NCI-H748 (cell line): ENCODE measurements around the gene ZC3HAV1.
"Not testable (repeated sequence)": the region's sequence is repeated elsewhere in the genome, so short reads cannot be mapped to it uniquely, and the experiment has no call there.

Experiments
- DNase-seq: peaks from one replicate; lab custom pipeline; 2025; ENCODE audit not compliant: unreplicated experiment; lab: John Stamatoyannopoulos, UW

ZC3HAV1 gene

GRCh38 chr7:139112741-139113250 lies 3.3 kb upstream of the ZC3HAV1 start:
- DNase-seq = no peak

GRCh38 chr7:139112316-139112715 lies 2.8 kb upstream of the ZC3HAV1 start:
- no peak for DNase-seq

GRCh38 chr7:139111811-139112301 lies 2.3 kb upstream of the ZC3HAV1 start:
- DNase-seq = no peak

GRCh38 chr7:139111147-139111546 lies 1.6 kb upstream of the ZC3HAV1 start:
- DNase-seq = no peak

GRCh38 chr7:139109983-139110411 lies 477 bp upstream of the ZC3HAV1 start:
- no peak for DNase-seq

GRCh38 chr7:139108266-139109187 lies 993 bp downstream of the ZC3HAV1 start:
- peak; percentile 72 for DNase-seq

GRCh38 chr7:139106959-139107358 lies 2.6 kb downstream of the ZC3HAV1 start:
- DNase-seq = no peak

GRCh38 chr7:139106227-139106626 lies 3.3 kb downstream of the ZC3HAV1 start:
- DNase-seq = not testable (repeated sequence)

- no peak for DNase-seq
These were observed 4.0 kb downstream of the ZC3HAV1 start for GRCh38 chr7:139105484-139105883.

- DNase-seq = no peak
These were observed 5.4 kb downstream of the ZC3HAV1 start for GRCh38 chr7:139104091-139104450.

- DNase-seq = no peak
These were observed 6.3 kb downstream of the ZC3HAV1 start for GRCh38 chr7:139103057-139103815.

GRCh38 chr7:139101637-139102158 lies 7.8 kb downstream of the ZC3HAV1 start:
- not testable (repeated sequence) for DNase-seq

- no peak for DNase-seq
These were observed 10.2 kb downstream of the ZC3HAV1 start for GRCh38 chr7:139099172-139099947.

GRCh38 chr7:139095194-139095659 lies 14.3 kb downstream of the ZC3HAV1 start:
- no peak for DNase-seq

- no peak for DNase-seq
These were observed 14.9 kb downstream of the ZC3HAV1 start for GRCh38 chr7:139094596-139094995.

- no peak for DNase-seq
These were observed 15.5 kb downstream of the ZC3HAV1 start for GRCh38 chr7:139094030-139094429.

GRCh38 chr7:139093512-139093911 lies 16.0 kb downstream of the ZC3HAV1 start:
- not testable (repeated sequence) for DNase-seq

- DNase-seq = no peak
These were observed 17.3 kb downstream of the ZC3HAV1 start for GRCh38 chr7:139092090-139092796.

GRCh38 chr7:139091677-139091996 lies 17.9 kb downstream of the ZC3HAV1 start:
- DNase-seq = no peak

GRCh38 chr7:139089118-139089517 lies 20.4 kb downstream of the ZC3HAV1 start:
- no peak for DNase-seq
